Measurements from ENCODE around the gene PCMTD2.

The PCMTD2 gene

GRCh38 chr20:64244870-64245603 is 10.5 kb upstream of the PCMTD2 start:
- in situ Hi-C loops (cut with HindIII; ENCODE audit: low pct_unique_long_range_greater_than_20kb, low sequenced_read_pairs) = no loop called here
- TF ChIP-seq JUND (IDR thresholded peaks at IDR 0.05; ENCODE audit: low read depth) = no peak
- DNase-seq (ENCODE audit: low read depth in 1 of 2, low spot score in 1 of 2) = no peak

- DNase-seq (ENCODE audit: low read depth in 1 of 2, low spot score in 1 of 2) = no peak
- no peak for TF ChIP-seq JUND (IDR thresholded peaks at IDR 0.05; ENCODE audit: low read depth)
- in situ Hi-C loops (cut with HindIII; ENCODE audit: low pct_unique_long_range_greater_than_20kb, low sequenced_read_pairs) = no loop called here
Measured at GRCh38 chr20:64245746-64246595, 9.6 kb upstream of the PCMTD2 start.

- no peak for DNase-seq (ENCODE audit: low read depth in 1 of 2, low spot score in 1 of 2)
- TF ChIP-seq JUND (IDR thresholded peaks at IDR 0.05; ENCODE audit: low read depth) = no peak
- in situ Hi-C loops (cut with HindIII; ENCODE audit: low pct_unique_long_range_greater_than_20kb, low sequenced_read_pairs) = no loop called here
Measured at GRCh38 chr20:64246616-64247306, 8.8 kb upstream of the PCMTD2 start.

- TF ChIP-seq JUND (IDR thresholded peaks at IDR 0.05; ENCODE audit: low read depth) = no peak
- DNase-seq (ENCODE audit: low read depth in 1 of 2, low spot score in 1 of 2) = no peak
- in situ Hi-C loops (cut with HindIII; ENCODE audit: low pct_unique_long_range_greater_than_20kb, low sequenced_read_pairs) = no loop called here
Measured at GRCh38 chr20:64247307-64247618, 8.3 kb upstream of the PCMTD2 start.

- no peak for TF ChIP-seq JUND (IDR thresholded peaks at IDR 0.05; ENCODE audit: low read depth)
- no peak for DNase-seq (ENCODE audit: low read depth in 1 of 2, low spot score in 1 of 2)
- in situ Hi-C loops (cut with HindIII; ENCODE audit: low pct_unique_long_range_greater_than_20kb, low sequenced_read_pairs) = no loop called here
Measured at GRCh38 chr20:64247970-64248841, 7.3 kb upstream of the PCMTD2 start.

- no peak for DNase-seq (ENCODE audit: low read depth in 1 of 2, low spot score in 1 of 2)
- in situ Hi-C loops (cut with HindIII; ENCODE audit: low pct_unique_long_range_greater_than_20kb, low sequenced_read_pairs) = no loop called here
- no peak for TF ChIP-seq JUND (IDR thresholded peaks at IDR 0.05; ENCODE audit: low read depth)
Measured at GRCh38 chr20:64250027-64250426, 5.5 kb upstream of the PCMTD2 start.

GRCh38 chr20:64253000-64253383 is 2.6 kb upstream of the PCMTD2 start:
- DNase-seq (ENCODE audit: low read depth in 1 of 2, low spot score in 1 of 2) = no peak
- no peak for TF ChIP-seq JUND (IDR thresholded peaks at IDR 0.05; ENCODE audit: low read depth)
- in situ Hi-C loops (cut with HindIII; ENCODE audit: low pct_unique_long_range_greater_than_20kb, low sequenced_read_pairs) = no loop called here

- no peak for TF ChIP-seq JUND (IDR thresholded peaks at IDR 0.05; ENCODE audit: low read depth)
- DNase-seq (ENCODE audit: low read depth in 1 of 2, low spot score in 1 of 2) = no peak
- in situ Hi-C loops (cut with HindIII; ENCODE audit: low pct_unique_long_range_greater_than_20kb, low sequenced_read_pairs) = no loop called here
Measured at GRCh38 chr20:64253443-64253842, 2.1 kb upstream of the PCMTD2 start.

GRCh38 chr20:64254156-64254555 is 1.4 kb upstream of the PCMTD2 start:
- DNase-seq (ENCODE audit: low read depth in 1 of 2, low spot score in 1 of 2) = no peak
- TF ChIP-seq JUND (IDR thresholded peaks at IDR 0.05; ENCODE audit: low read depth) = no peak
- in situ Hi-C loops (cut with HindIII; ENCODE audit: low pct_unique_long_range_greater_than_20kb, low sequenced_read_pairs) = no loop called here

GRCh38 chr20:64254571-64255360 is 782 bp upstream of the PCMTD2 start:
- DNase-seq (ENCODE audit: low read depth in 1 of 2, low spot score in 1 of 2) = no peak

GRCh38 chr20:64256282-64256935 is 861 bp downstream of the PCMTD2 start:
- in situ Hi-C loops (cut with HindIII; ENCODE audit: low pct_unique_long_range_greater_than_20kb, low sequenced_read_pairs) = no loop called here
- DNase-seq (ENCODE audit: low read depth in 1 of 2, low spot score in 1 of 2) = no peak
- TF ChIP-seq JUND (IDR thresholded peaks at IDR 0.05; ENCODE audit: low read depth) = no peak

More at GRCh38 chr20:64254571-64255360, 782 bp upstream of the PCMTD2 start:
- TF ChIP-seq JUND (IDR thresholded peaks at IDR 0.05; ENCODE audit: low read depth) = no peak
- in situ Hi-C loops (cut with HindIII; ENCODE audit: low pct_unique_long_range_greater_than_20kb, low sequenced_read_pairs) = no loop called here
